Right lobe of liver (tissue), 4 donors: ENCODE data around the gene HPS3.

Source experiments
- CTCF ChIP-seq, 4 donors: fragments of 200-600 bp in 3 of 4; fragments of 450-650 bp in 1 of 4; IDR thresholded peaks; one replicate each; pipeline versions ENCODE4 v1.5.1 to v1.8.0; 2016 to 2022; ENCODE audit warnings: antibody characterized with exemption in 4 of 4, mild to moderate bottlenecking in 2 of 4
- POLR2A ChIP-seq: fragments of 450-650 bp; IDR thresholded peaks from one replicate; pipeline ENCODE4 v1.6.1; 2017; ENCODE audit warnings: antibody characterized with exemption, mild to moderate bottlenecking
- donor health status: DM: no; HTN: no; CAD: no.
- donor health status: DM: no; HTN: no; CAD: no.
- donor health status: DM: no; HTN: yes; CAD: no.

- TF ChIP-seq CTCF (IDR thresholded peaks at IDR 0.05) (no peak), POLR2A (no peak)
Observed at GRCh38 chr3:149162007-149162406, 32.6 kb downstream of the HPS3 start.
